ENCODE data around the gene ZNF816.
"Not testable (repeated sequence)": the region's sequence is repeated elsewhere in the genome, so short reads cannot be mapped to it uniquely, and the experiment has no call there.

The ZNF816 gene

GRCh38 chr19:52904052-52904780, 58.5 kb downstream of the ZNF816 start:
- H3K4me1 ChIP-seq (ENCODE audit: control insufficient read depth, insufficient read depth, low read length); H3K36me3 ChIP-seq (ENCODE audit: control insufficient read depth, insufficient read depth, low read length); H3K27me3 ChIP-seq (ENCODE audit: control insufficient read depth, insufficient read depth, low read length); H3K27ac ChIP-seq (ENCODE audit: low read depth, low read length); H3K9ac ChIP-seq (ENCODE audit: low read length); H3K4me3 ChIP-seq (ENCODE audit: low read length): not testable (repeated sequence)

- Histone ChIP-seq H3K4me1 (ENCODE audit: control insufficient read depth, insufficient read depth, low read length) (peaks cover 3% of the 10 kb centered on the region), H3K9ac (ENCODE audit: low read length) (no peak overlapping the region), H3K4me3 (ENCODE audit: low read length) (no peak overlapping the region), H3K27ac (ENCODE audit: low read depth, low read length) (no peak overlapping the region), H3K27me3 (ENCODE audit: control insufficient read depth, insufficient read depth, low read length) (no peaks in the 10 kb centered on the region), H3K36me3 (ENCODE audit: control insufficient read depth, insufficient read depth, low read length) (no peaks in the 10 kb centered on the region)
Measured at GRCh38 chr19:52901842-52902241, 60.8 kb downstream of the ZNF816 start.

Data from rectal smooth muscle tissue (tissue), 1 donor.